NCI-H345 treated with DMSO at 0.1 percent for 48 hours (cell line): ENCODE measurements around the gene CYTH1.

Experiments used
- DNase-seq: peaks from one replicate; lab custom pipeline; 2025; ENCODE audit not compliant: unreplicated experiment; lab: John Stamatoyannopoulos, UW

CYTH1 gene

GRCh38 chr17:78717431-78717980 lies 64.6 kb downstream of the CYTH1 start:
- peak; percentile 57 for DNase-seq

GRCh38 chr17:78716814-78717393 lies 65.2 kb downstream of the CYTH1 start:
- peak; percentile 65 for DNase-seq

- DNase-seq = no peak
Measured at GRCh38 chr17:78716292-78716691, 65.8 kb downstream of the CYTH1 start.

GRCh38 chr17:78715876-78716275 lies 66.2 kb downstream of the CYTH1 start:
- no peak for DNase-seq

GRCh38 chr17:78715000-78715771 lies 66.9 kb downstream of the CYTH1 start:
- DNase-seq = no peak

GRCh38 chr17:78714534-78714933 lies 67.5 kb downstream of the CYTH1 start:
- DNase-seq = no peak

- DNase-seq = no peak
Measured at GRCh38 chr17:78712043-78712442, 70.0 kb downstream of the CYTH1 start.

- no peak for DNase-seq
Measured at GRCh38 chr17:78710607-78711006, 71.5 kb downstream of the CYTH1 start.

- no peak for DNase-seq
Measured at GRCh38 chr17:78709751-78710181, 72.3 kb downstream of the CYTH1 start.

GRCh38 chr17:78709119-78709681 lies 72.9 kb downstream of the CYTH1 start:
- DNase-seq = no peak

GRCh38 chr17:78708510-78708973 lies 73.5 kb downstream of the CYTH1 start:
- DNase-seq = peak; percentile 63

GRCh38 chr17:78707923-78708322 lies 74.2 kb downstream of the CYTH1 start:
- no peak for DNase-seq

GRCh38 chr17:78707016-78707415 lies 75.1 kb downstream of the CYTH1 start:
- DNase-seq = no peak

- DNase-seq = no peak
Measured at GRCh38 chr17:78706271-78706915, 75.7 kb downstream of the CYTH1 start.

- DNase-seq = no peak
Measured at GRCh38 chr17:78705071-78705470, 77.0 kb downstream of the CYTH1 start.

GRCh38 chr17:78704594-78704993 lies 77.5 kb downstream of the CYTH1 start:
- no peak for DNase-seq

- no peak for DNase-seq
Measured at GRCh38 chr17:78697554-78698343, 84.3 kb downstream of the CYTH1 start.

- DNase-seq = no peak
Measured at GRCh38 chr17:78697122-78697521, 85.0 kb downstream of the CYTH1 start.

- no peak for DNase-seq
Measured at GRCh38 chr17:78696016-78696982, 85.8 kb downstream of the CYTH1 start.
